Bronchial epithelial cell (primary cell): ENCODE results near the gene TENM4. TPM values are rescaled to one million over a fixed set of nuclear protein-coding genes. Genes with fewer than 3 reads are reported as not detected.

ENCODE experiments used
- DNase-seq: peaks from one replicate; pipeline ENCODE4 v3.0.0-alpha.2; 2010; ENCODE audit warnings: low read depth
- FAIRE-seq: peaks from 2 replicates; lab custom pipeline; 2011; peaks lifted over from hg19 to GRCh38; lab: Jason Lieb, UNC
- H3K27me3 ChIP-seq: 2 replicates; pipeline ENCODE4 v1.5.1; 2011; ENCODE audit warnings: low read length; ENCODE audit not compliant: control insufficient read depth, insufficient read depth
- H3K36me3 ChIP-seq: 2 replicates; pipeline ENCODE4 v1.5.1; 2011; ENCODE audit warnings: low read length; ENCODE audit not compliant: control insufficient read depth, insufficient read depth
- H3K4me3 ChIP-seq: 2 replicates; pipeline ENCODE4 v1.5.1; 2011; ENCODE audit warnings: mild to moderate bottlenecking, low read depth, low read length, control low read depth
- total RNA-seq: library from RNA; depleted of rRNA; stranded (reverse); fragments of >200 nt; gene quantifications from 2 replicates; pipeline ENCODE4 v1.2.1, GENCODE V29; 2014
- TF ChIP-seq, protein P1 (sequence below): IDR thresholded peaks from 2 replicates; pipeline ENCODE4 v1.5.1; 2011; ENCODE audit warnings: mild to moderate bottlenecking, moderate library complexity, low read length, control low read depth, inconsistent platforms; ENCODE audit not compliant: insufficient read depth, severe bottlenecking

TENM4 gene
- total RNA-seq, 1 donor from 2014 or later, result 6.1 TPM

DNA sequence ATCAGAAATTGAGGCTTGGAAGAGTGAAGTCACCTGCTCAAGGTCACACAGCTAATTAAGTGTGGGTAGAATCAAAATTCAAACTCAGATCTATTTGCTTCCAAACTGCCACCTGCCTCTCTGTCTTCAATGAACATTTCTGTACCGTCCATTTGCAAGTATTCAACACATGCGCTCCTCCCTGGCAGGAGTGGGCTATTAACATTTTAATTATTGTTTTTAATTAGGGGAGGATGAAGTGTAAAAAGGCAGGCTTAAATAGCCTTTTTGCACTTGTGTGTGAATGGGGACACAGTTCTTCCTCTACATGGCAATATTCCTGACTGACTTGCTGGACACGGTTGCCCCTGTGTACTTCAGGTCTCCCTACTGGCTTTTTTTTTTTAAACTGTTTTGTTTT lies 751.7 kb downstream of the TENM4 start:
- Histone ChIP-seq H3K4me3 (no peak overlapping the region), H3K36me3 (no peaks in the 10 kb centered on the region), H3K27me3 (no peaks in the 10 kb centered on the region)
- DNase-seq, result no peak
- TF ChIP-seq, protein P1, sequence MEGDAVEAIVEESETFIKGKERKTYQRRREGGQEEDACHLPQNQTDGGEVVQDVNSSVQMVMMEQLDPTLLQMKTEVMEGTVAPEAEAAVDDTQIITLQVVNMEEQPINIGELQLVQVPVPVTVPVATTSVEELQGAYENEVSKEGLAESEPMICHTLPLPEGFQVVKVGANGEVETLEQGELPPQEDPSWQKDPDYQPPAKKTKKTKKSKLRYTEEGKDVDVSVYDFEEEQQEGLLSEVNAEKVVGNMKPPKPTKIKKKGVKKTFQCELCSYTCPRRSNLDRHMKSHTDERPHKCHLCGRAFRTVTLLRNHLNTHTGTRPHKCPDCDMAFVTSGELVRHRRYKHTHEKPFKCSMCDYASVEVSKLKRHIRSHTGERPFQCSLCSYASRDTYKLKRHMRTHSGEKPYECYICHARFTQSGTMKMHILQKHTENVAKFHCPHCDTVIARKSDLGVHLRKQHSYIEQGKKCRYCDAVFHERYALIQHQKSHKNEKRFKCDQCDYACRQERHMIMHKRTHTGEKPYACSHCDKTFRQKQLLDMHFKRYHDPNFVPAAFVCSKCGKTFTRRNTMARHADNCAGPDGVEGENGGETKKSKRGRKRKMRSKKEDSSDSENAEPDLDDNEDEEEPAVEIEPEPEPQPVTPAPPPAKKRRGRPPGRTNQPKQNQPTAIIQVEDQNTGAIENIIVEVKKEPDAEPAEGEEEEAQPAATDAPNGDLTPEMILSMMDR, result no peak
- no peak for FAIRE-seq

DNA sequence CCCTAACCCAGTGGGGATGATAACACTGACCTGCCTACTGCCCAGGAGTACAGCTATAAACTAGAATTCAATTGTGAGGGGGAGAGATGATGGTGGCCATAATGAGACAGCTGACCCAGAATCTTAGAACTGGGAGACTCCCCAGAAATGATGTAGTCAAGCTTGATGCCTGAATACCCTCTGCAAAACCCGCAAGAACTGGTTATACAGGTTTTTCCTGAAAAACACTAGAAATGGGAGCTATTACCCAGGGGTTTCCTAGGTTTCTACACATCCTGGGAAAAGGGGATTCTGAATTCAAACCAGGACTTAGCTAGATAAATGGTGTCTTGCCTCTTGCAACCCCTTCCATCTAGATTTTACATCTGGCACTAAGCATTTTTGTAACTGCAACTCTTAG lies 752.4 kb downstream of the TENM4 start:
- DNase-seq, result peak; percentile 72
- Histone ChIP-seq H3K36me3 (no peaks in the 10 kb centered on the region), H3K4me3 (no peak overlapping the region), H3K27me3 (no peaks in the 10 kb centered on the region)
- FAIRE-seq, result no peak
- TF ChIP-seq, protein P1, result no peak

- FAIRE-seq (no peak), DNase-seq (no peak)
- H3K27me3 ChIP-seq, result no peaks in the 10 kb centered on the region
- no peak overlapping the region for H3K4me3 ChIP-seq
- no peaks in the 10 kb centered on the region for H3K36me3 ChIP-seq
- TF ChIP-seq, protein P1, result no peak
Observed at GRCh38 chr11:78685156-78685555, 755.7 kb downstream of the TENM4 start.

DNA sequence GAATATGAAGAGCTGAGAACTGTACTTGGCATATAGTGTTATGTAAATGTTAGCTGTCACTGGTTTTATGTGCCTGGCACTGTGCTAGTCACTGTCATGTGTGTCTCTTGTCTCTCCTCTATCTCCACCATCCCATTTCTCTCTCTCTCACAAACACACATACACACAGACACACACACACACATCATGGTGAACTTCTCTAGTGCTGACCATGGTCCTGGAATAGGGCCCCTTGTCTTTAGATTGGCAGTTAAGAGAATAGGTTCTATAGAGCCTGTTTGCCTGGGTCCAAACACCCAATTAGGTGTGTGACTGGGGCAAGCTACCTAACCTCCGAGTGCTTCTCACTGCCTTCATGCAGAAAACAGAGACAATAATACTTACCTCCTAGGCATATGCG lies 756.5 kb downstream of the TENM4 start:
- H3K4me3 ChIP-seq, result no peak overlapping the region
- DNase-seq, result no peak
- H3K27me3 ChIP-seq, result no peaks in the 10 kb centered on the region
- no peak for FAIRE-seq
- H3K36me3 ChIP-seq, result no peaks in the 10 kb centered on the region
- TF ChIP-seq, protein P1, result no peak

DNA sequence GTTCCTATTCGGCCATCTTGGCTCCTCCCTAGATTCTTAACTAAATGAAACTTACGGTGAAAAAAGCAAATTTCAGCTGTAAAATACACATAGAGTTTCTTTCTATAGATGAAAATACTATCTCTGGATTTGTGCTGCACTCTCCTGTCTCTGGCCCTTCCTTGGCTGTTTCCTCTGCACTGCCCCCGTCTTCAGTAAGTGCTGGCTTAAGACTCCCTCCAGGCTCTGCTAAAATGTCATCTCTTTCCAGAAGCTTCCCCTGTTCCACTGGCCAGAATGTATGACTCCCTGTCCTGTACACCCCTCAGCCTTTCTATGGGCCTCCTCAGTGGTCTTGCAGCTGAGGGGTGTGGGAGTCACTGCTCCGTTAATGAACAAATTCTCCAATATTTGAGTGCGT lies 757.1 kb downstream of the TENM4 start:
- H3K4me3 ChIP-seq, result no peak overlapping the region
- TF ChIP-seq, protein P1, result no peak
- H3K27me3 ChIP-seq, result no peaks in the 10 kb centered on the region
- FAIRE-seq (no peak), DNase-seq (no peak)
- H3K36me3 ChIP-seq, result no peaks in the 10 kb centered on the region

DNA sequence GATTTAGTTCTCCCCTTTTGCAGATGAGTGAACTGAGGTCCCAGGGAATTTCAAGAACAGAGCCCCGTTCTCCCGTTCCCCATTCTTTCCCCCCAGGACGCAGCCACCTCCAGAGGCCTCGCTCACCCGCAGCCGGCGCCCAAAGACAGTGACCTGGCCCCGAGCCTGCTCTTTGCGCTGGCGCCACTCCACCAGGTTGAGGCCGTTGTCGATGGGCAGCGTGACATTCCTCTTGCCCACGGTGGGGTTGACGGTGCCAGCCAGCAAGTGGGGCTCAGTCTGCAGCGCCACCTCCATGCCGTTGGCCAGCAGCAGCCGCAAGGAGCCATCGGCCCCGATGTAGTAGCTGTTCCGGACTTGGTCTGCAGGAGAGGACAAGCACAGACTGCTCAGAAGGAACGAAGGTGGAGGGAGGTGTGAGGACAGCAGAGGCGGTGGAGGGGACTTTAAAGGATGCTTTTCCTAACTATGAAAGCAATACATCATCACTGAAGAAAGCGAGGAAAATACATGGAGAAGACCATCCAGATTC lies 764.7 kb downstream of the TENM4 start:
- H3K4me3 ChIP-seq, result no peak overlapping the region
- no peaks in the 10 kb centered on the region for H3K27me3 ChIP-seq
- no peak for FAIRE-seq
- TF ChIP-seq, protein P1, result no peak
- no peak for DNase-seq
- no peaks in the 10 kb centered on the region for H3K36me3 ChIP-seq
